HG02763 (cell line): ENCODE data around the gene LGMN.
A peak's percentile ranks its signal among the peaks of the same experiment; 100 is the strongest.
"Not testable (repeated sequence)": the region's sequence is repeated elsewhere in the genome, so short reads cannot be mapped to it uniquely, and the experiment has no call there.

Source experiments
- ATAC-seq: cut with Tn5 transposase; IDR thresholded peaks from one replicate; pipeline ENCODE4 v1.9.1; 2021; ENCODE audit warnings: mild to moderate bottlenecking, moderate library complexity; ENCODE audit not compliant: unreplicated experiment

Gene LGMN

DNA sequence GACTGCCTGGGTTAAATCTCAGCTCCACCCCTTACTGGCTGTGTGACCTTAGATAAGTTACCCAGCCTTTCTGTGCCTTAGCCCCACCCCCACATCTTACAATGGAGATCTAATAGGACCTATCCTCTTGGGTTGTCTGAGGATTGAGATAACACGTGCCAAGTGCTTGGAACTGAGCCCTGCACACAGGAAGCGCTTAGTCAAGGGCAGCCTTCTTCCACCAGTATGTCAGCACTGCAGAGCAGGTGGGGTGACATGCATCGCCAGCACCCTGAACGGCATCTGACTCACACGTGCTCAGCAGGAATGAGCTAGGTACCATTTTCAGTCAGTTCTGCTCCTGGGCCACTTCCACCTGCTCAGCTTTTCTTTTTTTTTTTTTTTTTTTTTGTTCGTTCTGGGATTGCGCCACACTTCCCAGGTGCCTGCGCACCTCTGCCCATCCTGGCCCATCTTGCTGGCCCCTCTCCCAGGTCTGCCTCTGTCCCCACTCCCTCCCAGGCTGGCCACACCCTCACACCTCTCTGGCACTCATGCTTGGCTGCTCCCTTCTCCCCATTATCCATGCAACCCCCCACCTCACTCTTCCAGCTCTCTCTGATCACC, 19.6 kb downstream of the LGMN start:
- peak; percentile 42 for ATAC-seq

GRCh38 chr14:92726933-92727262, 21.5 kb downstream of the LGMN start:
- ATAC-seq = no peak

DNA sequence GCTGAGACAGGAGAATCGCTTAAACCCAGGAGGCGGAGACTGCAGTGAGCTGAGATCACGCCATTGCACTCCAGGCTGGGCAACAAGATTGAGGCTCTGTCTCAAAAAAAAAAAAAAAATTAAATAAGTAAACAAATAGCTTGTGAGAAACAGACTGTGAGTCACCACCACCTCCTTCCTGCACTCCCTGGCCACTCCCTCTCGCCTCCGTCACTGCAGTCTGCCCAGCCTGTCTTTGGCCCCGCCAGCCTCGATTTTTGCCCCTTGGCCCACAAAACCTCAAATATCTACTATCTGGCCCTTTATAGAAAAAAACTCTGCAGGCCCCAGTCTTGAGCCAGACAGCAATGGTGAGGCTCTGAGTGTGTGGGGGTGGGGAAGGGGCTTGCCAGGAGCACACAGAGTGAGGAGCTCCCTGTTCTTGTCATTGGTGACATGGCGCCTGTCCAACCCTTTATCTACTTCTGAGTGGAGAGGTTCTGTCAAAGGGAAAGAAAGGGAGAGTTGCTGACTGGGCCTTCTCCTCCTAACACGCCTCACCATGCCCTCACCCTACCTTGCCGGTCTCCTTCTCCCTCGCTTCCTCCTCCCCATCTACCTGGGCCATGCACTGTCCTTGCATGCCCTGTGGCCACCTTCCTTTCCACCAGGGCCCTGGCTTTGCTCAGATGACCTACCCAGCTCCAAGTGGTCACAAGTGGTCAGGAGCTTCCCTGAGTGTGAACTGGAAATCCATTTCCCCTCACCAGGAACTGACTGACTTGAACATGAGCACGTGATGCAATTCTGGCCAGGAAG, 22.1 kb downstream of the LGMN start:
- no peak for ATAC-seq

GRCh38 chr14:92724516-92725340, 23.7 kb downstream of the LGMN start:
- no peak for ATAC-seq

DNA sequence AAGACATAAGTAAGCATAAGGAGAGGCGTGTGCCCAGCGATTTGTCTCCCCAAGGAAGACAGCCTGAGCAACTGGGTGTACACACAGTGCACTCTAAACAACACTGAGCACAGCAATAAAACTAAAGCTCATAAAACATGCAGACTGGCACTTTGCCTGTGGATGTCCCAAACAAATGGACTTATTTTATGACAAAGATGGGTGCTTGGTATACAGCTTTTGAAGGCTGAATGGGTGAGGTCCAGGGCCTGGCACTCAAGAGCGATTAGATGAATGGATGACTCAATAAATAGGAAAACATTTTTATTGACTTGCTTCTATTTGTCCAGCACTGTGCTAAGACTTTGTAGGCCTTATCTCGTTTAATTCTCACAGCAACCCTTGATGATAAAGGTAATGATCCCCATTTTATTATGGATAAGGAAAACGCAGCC, 28.5 kb downstream of the LGMN start:
- ATAC-seq = no peak

- no peak for ATAC-seq
Measured at GRCh38 chr14:92719421-92719820, 29.0 kb downstream of the LGMN start.

GRCh38 chr14:92718664-92719063, 29.8 kb downstream of the LGMN start:
- no peak for ATAC-seq

DNA sequence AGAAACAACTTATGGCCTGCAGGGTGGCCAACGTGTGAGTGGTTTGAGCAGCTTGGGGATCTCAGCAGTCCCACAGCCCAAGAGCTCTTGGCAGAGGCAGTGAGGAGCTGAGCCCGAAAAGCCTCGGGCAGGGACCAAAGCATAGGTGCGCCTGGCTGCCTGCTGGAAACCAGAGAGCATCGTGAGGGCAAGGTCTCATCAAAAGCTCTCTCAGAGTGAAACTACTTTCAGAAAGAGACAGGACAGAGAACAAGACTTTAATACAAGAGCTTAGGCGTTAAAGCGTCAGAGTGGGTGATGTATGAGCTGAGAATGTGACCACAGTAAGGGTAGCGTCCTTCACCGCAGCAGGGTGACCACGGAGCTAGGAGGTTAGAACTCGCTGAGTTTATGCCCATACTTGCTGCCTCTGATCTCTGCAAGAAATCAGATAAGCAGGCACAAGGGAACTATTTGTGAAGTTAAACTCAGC, 30.8 kb downstream of the LGMN start:
- ATAC-seq = no peak

GRCh38 chr14:92716131-92716530, 32.3 kb downstream of the LGMN start:
- ATAC-seq = no peak

- ATAC-seq = not testable (repeated sequence)
Measured at GRCh38 chr14:92714739-92715307, 33.6 kb downstream of the LGMN start.

GRCh38 chr14:92712654-92713051, 35.8 kb downstream of the LGMN start:
- ATAC-seq = no peak

- no peak for ATAC-seq
Measured at GRCh38 chr14:92711976-92712653, 36.3 kb downstream of the LGMN start.

DNA sequence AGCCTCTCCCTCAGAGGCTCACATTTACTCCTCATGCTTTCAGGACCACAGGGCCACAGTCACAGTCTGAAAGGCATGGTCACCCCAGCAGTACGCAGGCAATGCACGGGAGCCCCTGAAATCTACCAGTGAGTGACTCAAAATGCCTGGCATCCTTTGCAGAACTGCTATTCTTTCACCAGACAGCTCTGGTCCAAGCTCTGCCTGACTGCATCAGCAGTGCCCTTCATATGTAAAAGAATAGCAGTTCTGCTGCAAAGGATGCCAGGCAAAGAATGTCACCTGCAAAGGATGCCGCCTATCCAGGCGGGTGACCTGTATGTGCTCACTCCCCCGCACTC, 38.5 kb downstream of the LGMN start:
- no peak for ATAC-seq

DNA sequence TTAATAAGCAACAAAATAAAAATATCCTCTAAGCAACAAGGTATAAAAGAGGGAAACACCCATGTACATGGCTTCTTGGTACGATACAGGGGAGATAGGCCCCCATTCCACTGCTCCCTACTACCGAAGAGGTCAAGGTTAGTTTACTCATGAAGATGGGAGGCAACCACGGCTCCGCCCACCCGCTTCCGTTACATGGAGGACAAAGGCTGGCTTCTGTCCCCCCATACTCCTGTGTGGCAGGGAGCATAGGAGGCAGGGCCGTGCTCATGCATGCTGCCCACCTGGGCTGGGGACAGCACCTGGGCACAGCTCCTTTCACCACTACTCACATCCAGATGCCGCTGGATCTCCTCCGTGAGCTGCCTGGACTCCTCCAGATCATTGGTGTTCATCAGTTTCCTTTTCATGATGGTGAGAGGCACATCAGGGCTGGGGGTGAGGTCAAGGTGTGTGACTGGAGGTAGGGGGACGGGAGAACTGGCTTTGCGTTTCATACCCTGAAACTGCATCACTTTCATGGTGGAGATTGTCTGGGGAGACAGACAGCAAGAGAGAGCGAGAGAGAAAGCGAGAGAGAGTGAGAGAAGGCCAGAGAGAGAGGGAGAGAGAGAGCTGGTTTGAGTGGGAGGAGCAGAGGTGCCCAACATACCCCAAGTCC, 39.0 kb downstream of the LGMN start:
- no peak for ATAC-seq

DNA sequence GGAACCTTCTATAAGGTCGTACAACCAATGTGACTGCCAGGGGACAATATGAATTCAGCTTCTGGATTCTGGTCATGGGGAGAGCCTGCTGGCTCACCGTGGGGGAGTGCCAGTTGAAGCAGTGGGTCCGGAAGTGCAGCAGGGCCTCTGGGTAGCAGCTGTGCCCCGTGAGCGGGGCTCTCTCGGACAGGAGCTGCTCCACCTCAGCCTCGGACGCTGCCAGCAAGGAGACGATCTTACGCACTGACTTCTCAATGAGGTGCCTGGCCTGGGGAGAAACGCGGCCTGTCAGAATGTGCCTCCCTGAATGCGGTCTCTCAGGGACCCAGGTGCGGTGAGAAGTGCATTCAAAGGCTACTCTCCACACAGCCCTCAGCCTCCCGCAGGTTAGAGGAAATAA, 42.0 kb downstream of the LGMN start:
- no peak for ATAC-seq

DNA sequence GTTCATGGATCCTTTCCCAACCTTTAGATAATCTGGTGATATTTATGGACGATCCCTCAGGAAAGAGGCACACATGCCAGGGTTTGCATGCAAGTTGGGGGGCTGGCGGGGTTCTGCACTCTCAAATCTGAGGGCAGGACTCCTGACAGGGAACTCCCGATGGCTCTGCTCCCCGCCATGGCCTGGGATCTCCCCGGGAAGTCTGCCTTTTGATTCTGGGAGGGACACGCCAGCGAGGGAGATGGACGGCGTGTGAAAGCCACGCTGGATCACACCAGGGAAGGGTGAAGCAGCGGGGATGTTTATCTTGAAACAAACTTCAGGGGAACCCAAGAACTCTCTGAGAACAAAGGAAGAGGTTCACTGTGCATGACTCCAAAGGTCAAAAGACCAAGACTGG, 43.6 kb downstream of the LGMN start:
- ATAC-seq = no peak

GRCh38 chr14:92704036-92704804, 44.2 kb downstream of the LGMN start:
- ATAC-seq = peak; percentile 90

DNA sequence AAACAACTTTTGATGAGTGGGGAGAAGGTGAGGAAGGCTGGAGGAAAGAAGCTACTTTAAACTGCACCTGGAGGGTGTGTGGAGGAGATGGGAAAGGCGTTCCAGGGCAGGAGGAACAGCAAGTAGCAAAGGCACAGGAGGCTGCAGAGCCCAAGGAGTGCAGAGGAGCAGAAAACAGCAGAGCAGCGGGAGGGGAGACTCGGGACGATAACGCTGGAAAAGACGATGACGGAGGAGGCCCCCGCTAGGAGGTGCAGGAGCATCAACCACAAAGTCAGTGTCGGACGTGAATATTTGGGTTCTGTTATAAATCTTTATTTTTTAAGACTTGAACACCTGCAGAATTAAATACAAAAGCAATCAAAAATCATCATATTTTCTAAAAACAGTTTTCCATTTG, 44.9 kb downstream of the LGMN start:
- no peak for ATAC-seq

GRCh38 chr14:92702441-92702918, 45.9 kb downstream of the LGMN start:
- ATAC-seq = no peak

GRCh38 chr14:92701826-92702225, 46.6 kb downstream of the LGMN start:
- ATAC-seq = no peak
